HCT116 (cell line): ENCODE data around the gene PLS3. TPM values are rescaled to one million over a fixed set of nuclear protein-coding genes. Genes with fewer than 3 reads are reported as not detected.

Experiments
- ATAC-seq: fragments of 200-7000 bp; cut with Tn5 transposase; 2 replicates; pipeline ENCODE4 v1.9.1; 2020; ENCODE audit warnings: mild to moderate bottlenecking, moderate library complexity
- BruUV-seq: library from RNA; stranded (reverse); fragments of 400-500 nt; replicated peaks from 2 replicates; lab custom pipeline; 2021; lab: Mats Ljungman, UMichigan
- CTCF ChIA-PET: fragments of 300-600 bp; sonication (Branson Sonifier 250); formaldehyde crosslinking; loops from one replicate; lab custom pipeline; 2021; ENCODE audit warnings: antibody characterized with exemption; lab: Charles Lee
- POLR2A ChIA-PET: fragments of 300-600, 350-600 bp; sonication (Branson Sonifier 250); formaldehyde crosslinking; loops from one replicate; lab custom pipeline; 2021; ENCODE audit warnings: antibody characterized with exemption; lab: Charles Lee
- RAD21 ChIA-PET, 2 experiments: fragments of 300-600 bp; sonication (Branson Sonifier 250); formaldehyde crosslinking; loops; one replicate each; lab custom pipeline; 2023; ENCODE audit warnings: low total read pairs in 2 of 2; ENCODE audit not compliant: uncharacterized antibody in 2 of 2, unreplicated experiment in 2 of 2, low non-redundant PET in 1 of 2; lab: Charles Lee
- DNase-seq: peaks from one replicate; pipeline ENCODE4 v3.0.0-alpha.2; 2010; ENCODE audit warnings: low read depth, low spot score
- H2AFZ ChIP-seq: fragments of 200-600 bp; shearing (Covaris generic), sonication (generic); 2 replicates; pipeline ENCODE4 v1.6.1; 2017; ENCODE audit warnings: low read depth, mixed run types, mixed read lengths, antibody characterized with exemption, low read length; ENCODE audit not compliant: poor library complexity, severe bottlenecking
- H3K27ac ChIP-seq: 2 replicates; pipeline ENCODE4 v1.5.1; 2012; ENCODE audit warnings: low read depth, low read length
- H3K27me3 ChIP-seq: fragments of 200-600 bp; sonication (generic); 2 replicates; pipeline ENCODE4 v1.6.1; 2016; ENCODE audit warnings: mixed run types, low read length, mixed read lengths; ENCODE audit not compliant: insufficient read depth
- H3K36me3 ChIP-seq, 2 experiments: fragments of 200-500 bp in 1 of 2; fragments of 200-600 bp in 1 of 2; sonication (Bioruptor generic) in 1 of 2; sonication (generic) in 1 of 2; 2 replicates each; pipeline versions ENCODE4 v1.5.1 to v1.6.1; 2014 to 2016; ENCODE audit warnings: low read length in 2 of 2, inconsistent platforms in 1 of 2, mixed read lengths in 1 of 2, mixed run types in 1 of 2; ENCODE audit not compliant: insufficient read depth in 2 of 2, control insufficient read depth in 1 of 2
- H3K4me1 ChIP-seq, 2 experiments: fragments of 200-600 bp in 1 of 2; sonication (generic) in 1 of 2; 2 replicates each; pipeline versions ENCODE4 v1.5.1 to v1.6.1; 2012 to 2017; ENCODE audit warnings: low read length in 2 of 2, inconsistent platforms in 1 of 2, mild to moderate bottlenecking in 1 of 2, mixed read lengths in 1 of 2, mixed run types in 1 of 2, moderate library complexity in 1 of 2; ENCODE audit not compliant: insufficient read depth in 2 of 2, control insufficient read depth in 1 of 2
- H3K4me2 ChIP-seq: fragments of 200-600 bp; sonication (generic); 2 replicates; pipeline ENCODE4 v1.6.1; 2017; ENCODE audit warnings: mixed run types, low read length, mixed read lengths
- H3K4me3 ChIP-seq, 2 experiments: fragments of 200-600 bp in 1 of 2; sonication (generic) in 1 of 2; replicated peaks in 1 of 2; 2 replicates each; pipeline ENCODE4 v1.5.1; 2011 to 2016; ENCODE audit warnings: low read length in 2 of 2, control low read depth in 1 of 2, low read depth in 1 of 2, mild to moderate bottlenecking in 1 of 2, mixed read lengths in 1 of 2, mixed run types in 1 of 2
- H3K79me2 ChIP-seq: fragments of 200-600 bp; sonication (generic); 2 replicates; pipeline ENCODE4 v1.6.1; 2017; ENCODE audit warnings: mild to moderate bottlenecking, mixed run types, low read length, moderate library complexity, mixed read lengths; ENCODE audit not compliant: insufficient read depth
- H3K9ac ChIP-seq: fragments of 200-600 bp; sonication (generic); 2 replicates; pipeline ENCODE4 v1.6.1; 2016; ENCODE audit warnings: low read length, mixed read lengths
- H3K9me2 ChIP-seq: fragments of 200-600 bp; sonication (generic), shearing (Covaris generic); 2 replicates; pipeline ENCODE4 v1.6.1; 2017; ENCODE audit warnings: mixed run types, mild to moderate bottlenecking, moderate library complexity; ENCODE audit not compliant: insufficient read depth
- H3K9me3 ChIP-seq, 2 experiments: fragments of 200-500 bp in 1 of 2; fragments of 200-600 bp in 1 of 2; sonication (Bioruptor generic) in 1 of 2; sonication (generic) in 1 of 2; 2 replicates each; pipeline ENCODE4 v1.6.1; 2014 to 2017; ENCODE audit warnings: low read length in 2 of 2, mixed read lengths in 2 of 2, inconsistent platforms in 1 of 2, low read depth in 1 of 2, mild to moderate bottlenecking in 1 of 2, mixed run types in 1 of 2, moderate library complexity in 1 of 2; ENCODE audit not compliant: control insufficient read depth in 1 of 2, insufficient read depth in 1 of 2
- H4K20me1 ChIP-seq: fragments of 200-600 bp; sonication (generic), shearing (Covaris generic); 2 replicates; pipeline ENCODE4 v1.6.1; 2017; ENCODE audit warnings: mixed run types, mild to moderate bottlenecking, moderate library complexity; ENCODE audit not compliant: insufficient read depth
- ATF3 ChIP-seq: IDR thresholded peaks from 2 replicates; pipeline ENCODE4 v1.6.1; 2012
- CEBPB ChIP-seq: IDR thresholded peaks from 2 replicates; pipeline ENCODE4 v1.6.1; 2012; ENCODE audit warnings: low read depth
- EGR1 ChIP-seq: IDR thresholded peaks from 2 replicates; pipeline ENCODE4 v1.6.1; 2012; ENCODE audit warnings: low read depth
- EZH2 ChIP-seq: fragments of 200-600 bp; sonication (generic); IDR thresholded peaks from 2 replicates; pipeline ENCODE4 v1.6.1; 2017; ENCODE audit warnings: antibody characterized with exemption, mixed run types
- EZH2phosphoT487 ChIP-seq: fragments of 200-600 bp; IDR thresholded peaks from 2 replicates; pipeline ENCODE4 v1.6.1; 2018; ENCODE audit warnings: antibody characterized with exemption, borderline replicate concordance
- FOSL1 ChIP-seq: IDR thresholded peaks from 2 replicates; pipeline ENCODE4 v1.6.1; 2012; ENCODE audit warnings: low read depth
- JUND ChIP-seq: IDR thresholded peaks from 2 replicates; pipeline ENCODE4 v1.6.1; 2012
- RAD21 ChIP-seq: IDR thresholded peaks from 2 replicates; pipeline ENCODE4 v1.6.1; 2012; ENCODE audit warnings: low read depth, mild to moderate bottlenecking
- SIN3A ChIP-seq: IDR thresholded peaks from 2 replicates; pipeline ENCODE4 v1.6.1; 2012; ENCODE audit warnings: low read depth
- SP1 ChIP-seq: IDR thresholded peaks from 2 replicates; pipeline ENCODE4 v1.6.1; 2012; ENCODE audit warnings: low read depth
- SRF ChIP-seq: IDR thresholded peaks from 2 replicates; pipeline ENCODE4 v1.6.1; 2012; ENCODE audit warnings: low read depth
- TCF7L2 ChIP-seq: IDR thresholded peaks from 2 replicates; pipeline ENCODE4 v1.7.0; 2011; ENCODE audit warnings: borderline replicate concordance, inconsistent platforms; ENCODE audit not compliant: insufficient read depth, insufficient read length; ENCODE audit errors: extremely low read depth
- YY1 ChIP-seq: IDR thresholded peaks from 2 replicates; pipeline ENCODE4 v1.6.1; 2011; ENCODE audit warnings: low read length, low read depth, moderate library complexity, mild to moderate bottlenecking; ENCODE audit not compliant: insufficient replicate concordance; ENCODE audit errors: extremely low read depth
- ZBTB33 ChIP-seq: IDR thresholded peaks from 2 replicates; pipeline ENCODE4 v1.6.1; 2011; ENCODE audit warnings: mild to moderate bottlenecking, low read length, moderate library complexity; ENCODE audit not compliant: insufficient replicate concordance; ENCODE audit errors: extremely low read depth
- ZNF274 ChIP-seq: fragments of 200-500 bp; sonication (Bioruptor generic); IDR thresholded peaks from 2 replicates; pipeline ENCODE4 v1.6.1; 2014; ENCODE audit warnings: mild to moderate bottlenecking, low read depth, low read length, inconsistent platforms
- intact Hi-C: fragments of 100-400 bp; cut with micrococcal nuclease; formaldehyde crosslinking; loops from 2 replicates; pipeline ENCODE4 v1.10.0; 2022
- total RNA-seq: library from RNA; stranded (reverse); gene quantifications from one replicate; pipeline ENCODE4 v1.2.1, GENCODE V29; 2021; ENCODE audit not compliant: unreplicated experiment
- TF ChIP-seq, protein P1 (sequence below): IDR thresholded peaks from 2 replicates; pipeline ENCODE4 v1.6.1; 2012
- TF ChIP-seq, protein P2 (sequence below), 3 experiments: fragments of 200-600 bp in 1 of 3; sonication (generic) in 1 of 3; IDR thresholded peaks in 2 of 3; conservative IDR thresholded peaks in 1 of 3; 2 replicates each; pipeline ENCODE4 v1.5.1; 2012 to 2017; ENCODE audit warnings: low read depth in 2 of 3, low read length in 2 of 3, antibody characterized with exemption in 1 of 3, borderline replicate concordance in 1 of 3, control low read depth in 1 of 3, mild to moderate bottlenecking in 1 of 3, mixed read lengths in 1 of 3, mixed run types in 1 of 3, moderate library complexity in 1 of 3; ENCODE audit not compliant: insufficient read depth in 1 of 3

The PLS3 gene
- total RNA-seq, 1 experiment from 2014 or later: 50.8 TPM

- intact Hi-C loops: no loop called here
- Histone ChIP-seq H3K4me2 (no peak overlapping the region), H3K27ac (no peak overlapping the region), H3K4me1 (no peaks in the 10 kb centered on the region), H3K27me3 (no peaks in the 10 kb centered on the region), H2AFZ (no peak overlapping the region), H3K36me3 (no peaks in the 10 kb centered on the region), H3K9me3 (no peaks in the 10 kb centered on the region), H3K9ac (no peak overlapping the region), H3K4me3 (no peak overlapping the region), H4K20me1 (no peaks in the 10 kb centered on the region), H3K79me2 (0 out of 2 replicates have a peak, but pooled peaks cover 9% of the 10 kb centered on the region), H3K9me2 (no peaks in the 10 kb centered on the region)
- ChIA-PET CTCF (no interaction called here), RAD21 (no interaction called here), POLR2A (no interaction called here)
- ATAC-seq: no peak
- TF ChIP-seq JUND (no peak), YY1 (no peak), FOSL1 (no peak), ZNF274 (no peak), EGR1 (no peak), TCF7L2 (no peak), SP1 (no peak), EZH2 (no peak), RAD21 (no peak), SRF (no peak), EZH2phosphoT487 (no peak), ZBTB33 (no peak), ATF3 (no peak), CEBPB (no peak), SIN3A (no peak)
- TF ChIP-seq, protein P1, sequence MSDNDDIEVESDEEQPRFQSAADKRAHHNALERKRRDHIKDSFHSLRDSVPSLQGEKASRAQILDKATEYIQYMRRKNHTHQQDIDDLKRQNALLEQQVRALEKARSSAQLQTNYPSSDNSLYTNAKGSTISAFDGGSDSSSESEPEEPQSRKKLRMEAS: no peak
- TF ChIP-seq, protein P2, sequence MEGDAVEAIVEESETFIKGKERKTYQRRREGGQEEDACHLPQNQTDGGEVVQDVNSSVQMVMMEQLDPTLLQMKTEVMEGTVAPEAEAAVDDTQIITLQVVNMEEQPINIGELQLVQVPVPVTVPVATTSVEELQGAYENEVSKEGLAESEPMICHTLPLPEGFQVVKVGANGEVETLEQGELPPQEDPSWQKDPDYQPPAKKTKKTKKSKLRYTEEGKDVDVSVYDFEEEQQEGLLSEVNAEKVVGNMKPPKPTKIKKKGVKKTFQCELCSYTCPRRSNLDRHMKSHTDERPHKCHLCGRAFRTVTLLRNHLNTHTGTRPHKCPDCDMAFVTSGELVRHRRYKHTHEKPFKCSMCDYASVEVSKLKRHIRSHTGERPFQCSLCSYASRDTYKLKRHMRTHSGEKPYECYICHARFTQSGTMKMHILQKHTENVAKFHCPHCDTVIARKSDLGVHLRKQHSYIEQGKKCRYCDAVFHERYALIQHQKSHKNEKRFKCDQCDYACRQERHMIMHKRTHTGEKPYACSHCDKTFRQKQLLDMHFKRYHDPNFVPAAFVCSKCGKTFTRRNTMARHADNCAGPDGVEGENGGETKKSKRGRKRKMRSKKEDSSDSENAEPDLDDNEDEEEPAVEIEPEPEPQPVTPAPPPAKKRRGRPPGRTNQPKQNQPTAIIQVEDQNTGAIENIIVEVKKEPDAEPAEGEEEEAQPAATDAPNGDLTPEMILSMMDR (IDR thresholded peaks at IDR 0.05 in 2 of 3, conservative IDR thresholded peaks at IDR 0.05 in 1 of 3; ENCODE audit: borderline replicate concordance in 1 of 3, insufficient read depth in 1 of 3, low read depth in 2 of 3, low read length in 2 of 3): no peak
- DNase-seq: no peak
- no TSS peak for BruUV-seq
Measured at GRCh38 chrX:115573185-115573584, 12.2 kb downstream of the PLS3 start.
